HG02588 (cell line): Measurements from ENCODE around the gene LGALS7B.
"Not testable (repeated sequence)": the region's sequence is repeated elsewhere in the genome, so short reads cannot be mapped to it uniquely, and the experiment has no call there.

Experiments used
- ATAC-seq: cut with Tn5 transposase; IDR thresholded peaks from one replicate; pipeline ENCODE4 v1.9.1; 2021; ENCODE audit warnings: mild to moderate bottlenecking, moderate library complexity; ENCODE audit not compliant: unreplicated experiment

LGALS7B gene

GRCh38 chr19:38769635-38770211, 19.3 kb upstream of the LGALS7B start:
- peak; percentile 63 for ATAC-seq

- ATAC-seq = not testable (repeated sequence)
Measured at GRCh38 chr19:38770228-38770948, 18.6 kb upstream of the LGALS7B start.

- peak; percentile 58 for ATAC-seq
Measured at GRCh38 chr19:38770949-38771275, 18.1 kb upstream of the LGALS7B start.

- ATAC-seq = not testable (repeated sequence)
Measured at GRCh38 chr19:38771569-38771968, 17.4 kb upstream of the LGALS7B start.

- no peak for ATAC-seq
Measured at GRCh38 chr19:38773469-38774177, 15.4 kb upstream of the LGALS7B start, which contains the start of gene LGALS7. LGALS7 (minus strand) TSS chr19:38773517; CDS start chr19:38773492, 25 bp downstream.

GRCh38 chr19:38774181-38774950, 14.6 kb upstream of the LGALS7B start:
- ATAC-seq = no peak

- ATAC-seq = no peak
Measured at GRCh38 chr19:38778733-38779132, 10.3 kb upstream of the LGALS7B start.

- ATAC-seq = no peak
Measured at GRCh38 chr19:38780443-38780842, 8.6 kb upstream of the LGALS7B start.

GRCh38 chr19:38781058-38781457, 7.9 kb upstream of the LGALS7B start:
- ATAC-seq = no peak

- not testable (repeated sequence) for ATAC-seq
Measured at GRCh38 chr19:38782212-38782611, 6.8 kb upstream of the LGALS7B start.

- no peak for ATAC-seq
Measured at GRCh38 chr19:38784224-38784623, 4.8 kb upstream of the LGALS7B start.

GRCh38 chr19:38785187-38785699, 3.8 kb upstream of the LGALS7B start:
- no peak for ATAC-seq

GRCh38 chr19:38786061-38786460, 2.9 kb upstream of the LGALS7B start:
- ATAC-seq = not testable (repeated sequence)

GRCh38 chr19:38786572-38787265, 2.3 kb upstream of the LGALS7B start:
- ATAC-seq = no peak

- not testable (repeated sequence) for ATAC-seq
Measured at GRCh38 chr19:38790507-38791403, 1.8 kb downstream of the LGALS7B start.

- ATAC-seq = not testable (repeated sequence)
Measured at GRCh38 chr19:38791451-38792064, 2.6 kb downstream of the LGALS7B start.

GRCh38 chr19:38792250-38793111, 3.5 kb downstream of the LGALS7B start:
- ATAC-seq = no peak

- ATAC-seq = no peak
Measured at GRCh38 chr19:38793177-38793576, 4.2 kb downstream of the LGALS7B start.
